ENCODE data around the gene AOPEP.

- no peak for TF ChIP-seq CTCF (IDR thresholded peaks at IDR 0.05; ENCODE audit: insufficient read depth, low read depth, low read length)
- TF ChIP-seq EZH2 (IDR thresholded peaks at IDR 0.05; ENCODE audit: insufficient read depth, low read length): no peak
Observed at GRCh38 chr9:95071925-95072324, 345.4 kb downstream of the AOPEP start.

All from astrocyte (in vitro differentiated cells and primary cell).